Vagina (tissue), 2 donors: Measurements from ENCODE around the gene ACY1. TPM values are rescaled to one million over a fixed set of nuclear protein-coding genes. Genes with fewer than 3 reads are reported as not detected.

Experiments
- DNase-seq, 2 donors: peaks; one replicate each; pipeline ENCODE4 v3.0.0-alpha.2; 2017; ENCODE audit errors: extremely low spot score in 2 of 2
- H3K27ac ChIP-seq: fragments of 200-600 bp; sonication (generic); one replicate; pipeline ENCODE4 v1.5.1; 2019
- H3K27me3 ChIP-seq: fragments of 200-600 bp; sonication (generic); one replicate; pipeline ENCODE4 v1.5.1; 2019
- H3K36me3 ChIP-seq, 2 donors: fragments of 200-600 bp; sonication (generic); one replicate each; pipeline ENCODE4 v1.5.1; 2017 to 2019
- H3K4me1 ChIP-seq: fragments of 200-600 bp; sonication (generic); one replicate; pipeline ENCODE4 v1.5.1; 2019
- H3K4me3 ChIP-seq, 2 donors: fragments of 200-600 bp; sonication (generic); 1 replicate in 1 of 2; 2 replicates in 1 of 2; pipeline ENCODE4 v1.5.1; 2016 to 2019
- H3K9me3 ChIP-seq: fragments of 200-600 bp; sonication (generic); one replicate; pipeline ENCODE4 v1.5.1; 2019
- POLR2A ChIP-seq, 2 donors: fragments of 450-650 bp; IDR thresholded peaks; one replicate each; pipeline ENCODE4 v1.6.1; 2017; ENCODE audit warnings: antibody characterized with exemption in 2 of 2, mild to moderate bottlenecking in 2 of 2, moderate library complexity in 2 of 2
- POLR2AphosphoS5 ChIP-seq, 2 donors: sonication (generic); formaldehyde crosslinking; IDR thresholded peaks; one replicate each; pipeline ENCODE4 v1.9.0; 2017; ENCODE audit warnings: antibody characterized with exemption in 2 of 2, mild to moderate bottlenecking in 2 of 2, low read depth in 1 of 2; ENCODE audit not compliant: insufficient read depth in 1 of 2
- intact Hi-C: fragments of 100-400 bp; cut with DNase I; formaldehyde crosslinking; loops from one replicate; pipeline ENCODE4 v1.15.1; 2023
- total RNA-seq: library from RNA; depleted of rRNA; stranded (reverse); fragments of >200 nt; gene quantifications from one replicate; pipeline ENCODE4 v1.2.3, GENCODE V29; 2016
- TF ChIP-seq, protein P1 (sequence below), 3 experiments: fragments of 450-650 bp in 2 of 3; fragments of 200-600 bp in 1 of 3; sonication (generic) in 1 of 3; IDR thresholded peaks; one replicate each; pipeline ENCODE4 v1.5.1; 2017 to 2019; ENCODE audit warnings: antibody characterized with exemption in 3 of 3, mild to moderate bottlenecking in 2 of 3, moderate library complexity in 2 of 3

ACY1 gene
- total RNA-seq, 1 donor from 2014 or later, result 29.7 TPM

GRCh38 chr3:51964521-51964920 is 18.8 kb upstream of the ACY1 start:
- intact Hi-C loops, result no loop called here
- H3K27me3 ChIP-seq, result no peaks in the 10 kb centered on the region
- no peak for DNase-seq
- no peak overlapping the region for H3K27ac ChIP-seq
- no peaks in the 10 kb centered on the region for H3K9me3 ChIP-seq
- no peaks in the 10 kb centered on the region for H3K36me3 ChIP-seq
- no peak overlapping the region for H3K4me3 ChIP-seq
- peaks cover 33% of the 10 kb centered on the region for H3K4me1 ChIP-seq
- no peak for TF ChIP-seq POLR2AphosphoS5 (IDR thresholded peaks at IDR 0.05; ENCODE audit: insufficient read depth in 1 of 2, low read depth in 1 of 2)
- TF ChIP-seq, protein P1, sequence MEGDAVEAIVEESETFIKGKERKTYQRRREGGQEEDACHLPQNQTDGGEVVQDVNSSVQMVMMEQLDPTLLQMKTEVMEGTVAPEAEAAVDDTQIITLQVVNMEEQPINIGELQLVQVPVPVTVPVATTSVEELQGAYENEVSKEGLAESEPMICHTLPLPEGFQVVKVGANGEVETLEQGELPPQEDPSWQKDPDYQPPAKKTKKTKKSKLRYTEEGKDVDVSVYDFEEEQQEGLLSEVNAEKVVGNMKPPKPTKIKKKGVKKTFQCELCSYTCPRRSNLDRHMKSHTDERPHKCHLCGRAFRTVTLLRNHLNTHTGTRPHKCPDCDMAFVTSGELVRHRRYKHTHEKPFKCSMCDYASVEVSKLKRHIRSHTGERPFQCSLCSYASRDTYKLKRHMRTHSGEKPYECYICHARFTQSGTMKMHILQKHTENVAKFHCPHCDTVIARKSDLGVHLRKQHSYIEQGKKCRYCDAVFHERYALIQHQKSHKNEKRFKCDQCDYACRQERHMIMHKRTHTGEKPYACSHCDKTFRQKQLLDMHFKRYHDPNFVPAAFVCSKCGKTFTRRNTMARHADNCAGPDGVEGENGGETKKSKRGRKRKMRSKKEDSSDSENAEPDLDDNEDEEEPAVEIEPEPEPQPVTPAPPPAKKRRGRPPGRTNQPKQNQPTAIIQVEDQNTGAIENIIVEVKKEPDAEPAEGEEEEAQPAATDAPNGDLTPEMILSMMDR (IDR thresholded peaks at IDR 0.05), result no peak
- no peak for TF ChIP-seq POLR2A (IDR thresholded peaks at IDR 0.05)

DNA sequence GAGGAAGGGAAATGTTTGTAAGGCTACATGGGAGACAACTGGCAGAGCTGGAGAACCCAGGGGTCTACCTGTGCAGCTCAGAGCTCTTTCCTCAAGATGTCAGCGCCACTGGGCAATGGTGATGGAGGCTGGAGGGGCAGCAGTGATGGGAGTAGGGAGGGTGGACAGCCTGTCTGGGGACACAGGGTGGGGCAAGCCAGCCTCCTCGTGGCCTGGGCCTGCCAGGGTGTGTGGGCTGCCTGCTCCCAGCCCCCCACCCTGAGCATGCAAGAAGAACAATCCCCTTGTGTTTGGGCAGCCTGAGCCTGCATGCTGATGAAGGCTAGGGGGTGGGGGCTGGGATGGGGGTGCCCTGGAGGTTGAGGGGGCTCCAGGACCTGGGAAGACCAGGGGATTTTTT is 17.3 kb upstream of the ACY1 start:
- peak overlapping the region; percentile 73 to 98 for H3K4me3 ChIP-seq

DNA sequence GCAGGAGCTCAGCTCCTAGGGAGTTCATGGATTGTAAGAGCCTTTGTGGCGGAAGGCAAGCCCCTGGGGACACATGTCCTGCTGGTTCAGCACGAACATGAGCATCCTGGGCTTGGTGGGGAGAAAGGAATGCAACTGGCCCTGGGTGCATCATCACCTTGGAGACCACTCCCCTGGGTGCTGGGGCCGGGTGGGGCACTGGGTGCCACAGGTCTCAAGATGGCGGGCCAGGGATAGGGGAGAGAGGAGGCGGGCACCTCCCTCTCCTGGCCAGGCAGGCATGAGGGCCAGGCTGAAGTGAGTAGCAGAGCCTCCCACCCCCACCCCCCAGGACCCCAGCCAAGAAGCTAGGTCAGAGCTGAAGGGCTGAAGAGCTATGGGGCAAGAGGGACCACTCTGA is 16.8 kb upstream of the ACY1 start:
- peak overlapping the region; percentile 73 to 98 for H3K4me3 ChIP-seq
- H3K9me3 ChIP-seq, result no peaks in the 10 kb centered on the region
- H3K36me3 ChIP-seq, result no peaks in the 10 kb centered on the region
- peak overlapping the region; percentile 82 for H3K27ac ChIP-seq
- no peaks in the 10 kb centered on the region for H3K27me3 ChIP-seq
- no peak for DNase-seq
- TF ChIP-seq POLR2AphosphoS5 (IDR thresholded peaks at IDR 0.05; ENCODE audit: insufficient read depth in 1 of 2, low read depth in 1 of 2) (no peak), POLR2A (IDR thresholded peaks at IDR 0.05) (no peak)
- TF ChIP-seq, protein P1 (IDR thresholded peaks at IDR 0.05), result no peak
- intact Hi-C loops, result no loop called here
- peaks cover 33% of the 10 kb centered on the region for H3K4me1 ChIP-seq

More for the DNA sequence above, 17.3 kb upstream of the ACY1 start:
- Histone ChIP-seq H3K27me3 (no peaks in the 10 kb centered on the region), H3K4me1 (peaks cover 33% of the 10 kb centered on the region), H3K27ac (peak overlapping the region; percentile 82), H3K36me3 (no peaks in the 10 kb centered on the region), H3K9me3 (no peaks in the 10 kb centered on the region)
- DNase-seq, result no peak
- TF ChIP-seq POLR2AphosphoS5 (IDR thresholded peaks at IDR 0.05; ENCODE audit: insufficient read depth in 1 of 2, low read depth in 1 of 2), result no peak
- TF ChIP-seq POLR2A (IDR thresholded peaks at IDR 0.05), result no peak
- TF ChIP-seq, protein P1 (IDR thresholded peaks at IDR 0.05), result no peak
- intact Hi-C loops, result no loop called here

- H3K27ac ChIP-seq, result peak overlapping the region; percentile 82
- no peaks in the 10 kb centered on the region for H3K36me3 ChIP-seq
- peaks cover 33% of the 10 kb centered on the region for H3K4me1 ChIP-seq
- H3K9me3 ChIP-seq, result no peaks in the 10 kb centered on the region
- intact Hi-C loops, result no loop called here
- H3K27me3 ChIP-seq, result no peaks in the 10 kb centered on the region
- TF ChIP-seq, protein P1 (IDR thresholded peaks at IDR 0.05), result no peak
- TF ChIP-seq POLR2A (IDR thresholded peaks at IDR 0.05), result peak in 1 of 2 donors; percentile 20
- peak overlapping the region; percentile 73 to 98 for H3K4me3 ChIP-seq
- DNase-seq, result no peak
These were observed 16.4 kb upstream of the ACY1 start for GRCh38 chr3:51966922-51967383.

DNA sequence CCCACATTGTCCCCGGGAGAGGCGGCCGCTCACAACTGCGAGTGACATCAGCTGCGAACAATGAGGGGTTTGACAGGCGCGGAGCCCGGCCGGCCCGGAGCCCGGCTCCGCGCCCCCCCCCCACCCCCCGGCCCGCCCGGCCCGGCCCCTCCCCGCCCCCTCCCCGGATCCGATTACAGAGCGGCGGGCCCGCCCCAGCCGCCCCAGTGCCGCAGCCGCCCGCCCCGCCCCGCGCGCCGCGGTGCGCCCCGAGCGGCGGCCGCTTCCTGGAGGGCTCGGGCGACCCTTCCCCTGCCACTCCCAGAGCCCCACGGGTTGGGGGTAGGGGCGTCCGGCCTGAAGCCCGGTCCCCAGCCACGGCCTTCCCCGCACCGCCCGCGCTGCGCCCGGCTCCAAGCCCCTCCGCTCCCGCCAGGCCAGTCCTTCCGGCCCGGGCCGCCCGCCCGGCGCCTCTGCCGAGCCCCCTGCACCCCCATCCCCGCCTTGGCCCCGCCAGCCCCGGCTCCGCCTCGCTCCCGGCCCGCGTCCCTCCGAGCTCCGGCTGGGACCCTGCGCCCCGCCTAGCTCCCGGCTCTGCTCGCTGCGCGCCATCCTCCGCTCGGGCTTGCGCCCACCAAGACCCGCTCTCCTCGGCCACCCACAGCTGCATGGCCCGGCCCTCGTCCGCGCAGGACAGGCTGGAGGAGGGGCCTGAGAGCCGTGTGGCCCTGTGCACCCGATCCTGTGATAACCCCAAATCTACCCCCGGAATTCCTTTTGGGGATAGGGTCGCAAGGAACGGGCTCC is 15.8 kb upstream of the ACY1 start, which contains the start of gene PCBP4:
TSS of gene PCBP4 (minus strand) at position 71 of the 786 bp plus-strand sequence. CDS start 6,214 bp downstream, outside the sequence.
- Histone ChIP-seq H3K9me3 (no peaks in the 10 kb centered on the region), H3K4me1 (peaks cover 33% of the 10 kb centered on the region), H3K4me3 (peak within 1 kb of the TSS; percentile 73 to 98), H3K36me3 (no peaks in the 10 kb centered on the region), H3K27me3 (no peaks in the 10 kb centered on the region), H3K27ac (peak within 1 kb of the TSS; percentile 82)
- intact Hi-C loops, result no loop called here
- DNase-seq, result no peak
- TF ChIP-seq, protein P1 (IDR thresholded peaks at IDR 0.05), result no peak
- TF ChIP-seq POLR2A (IDR thresholded peaks at IDR 0.05) (peak in 1 of 2 donors; percentile 78), POLR2AphosphoS5 (IDR thresholded peaks at IDR 0.05; ENCODE audit: insufficient read depth in 1 of 2, low read depth in 1 of 2) (peak in 1 of 2 donors; percentile 39)
